GM12878 (cell line): ENCODE data around the gene ARSI. TPM values are rescaled to one million over a fixed set of nuclear protein-coding genes. Genes with fewer than 3 reads are reported as not detected.

Experiments
- ATAC-seq: fragments of 200-7000 bp; cut with Tn5 transposase; 3 replicates; pipeline ENCODE4 v1.9.1; 2020; ENCODE audit warnings: mild to moderate bottlenecking, moderate library complexity
- BruUV-seq: library from RNA; stranded (reverse); fragments of 400-500 nt; replicated peaks from 2 replicates; lab custom pipeline; 2021; lab: Mats Ljungman, UMichigan
- CTCF ChIA-PET: fragments of 300-600 bp; sonication (Branson Sonifier 250); formaldehyde crosslinking; extraction: SDS; loops from one replicate; lab custom pipeline; 2021; ENCODE audit warnings: inconsistent platforms; lab: Yijun Ruan, JAX
- POLR2A ChIA-PET: fragments of 350-600 bp; formaldehyde crosslinking; extraction: SDS; loops from one replicate; lab custom pipeline; 2021; ENCODE audit warnings: inconsistent platforms; lab: Charles Lee
- RAD21 ChIA-PET: fragments of 300-600 bp; sonication (Branson Sonifier 250); formaldehyde crosslinking; loops from one replicate; lab custom pipeline; 2023; ENCODE audit warnings: antibody characterized with exemption; ENCODE audit not compliant: unreplicated experiment; lab: Charles Lee
- SMC1A ChIA-PET: fragments of 300-600 bp; sonication (Branson Sonifier 250); formaldehyde crosslinking; loops from one replicate; lab custom pipeline; 2023; ENCODE audit not compliant: unreplicated experiment, uncharacterized antibody; lab: Charles Lee
- DNase-seq: peaks from one replicate; pipeline ENCODE4 v3.0.0-alpha.2; 2011; ENCODE audit warnings: low read depth, low spot score
- FAIRE-seq: peaks from 3 replicates; lab custom pipeline; 2011; peaks lifted over from hg19 to GRCh38; lab: Jason Lieb, UNC
- H2AFZ ChIP-seq: 2 replicates; pipeline ENCODE4 v1.6.0; 2011; ENCODE audit warnings: low read depth, low read length, control low read depth; ENCODE audit not compliant: control insufficient read depth
- H3K27ac ChIP-seq: 2 replicates; pipeline ENCODE4 v1.5.1; 2011; ENCODE audit warnings: control low read depth; ENCODE audit not compliant: control insufficient read depth, insufficient read depth
- H3K27me3 ChIP-seq, 2 experiments: replicated peaks in 1 of 2; 2 replicates each; pipeline versions ENCODE4 v1.6.0 to v1.6.1; 2011; ENCODE audit warnings: low read length in 1 of 2; ENCODE audit not compliant: control insufficient read depth in 2 of 2, insufficient read depth in 2 of 2
- H3K36me3 ChIP-seq, 2 experiments: 2 replicates each; pipeline ENCODE4 v1.5.1; 2011; ENCODE audit warnings: low read length in 1 of 2; ENCODE audit not compliant: control insufficient read depth in 2 of 2, insufficient read depth in 2 of 2
- H3K4me1 ChIP-seq: 2 replicates; pipeline ENCODE4 v1.6.1; 2011; ENCODE audit warnings: mild to moderate bottlenecking, low read length, moderate library complexity, mixed read lengths; ENCODE audit not compliant: control insufficient read depth, insufficient read depth
- H3K4me2 ChIP-seq: 2 replicates; pipeline ENCODE4 v1.6.0; 2011; ENCODE audit warnings: control low read depth; ENCODE audit not compliant: control insufficient read depth, insufficient read depth
- H3K4me3 ChIP-seq: fragments of 200-600 bp; sonication (generic); 2 replicates; pipeline ENCODE4 v1.5.1; 2016
- H3K79me2 ChIP-seq: 2 replicates; pipeline ENCODE4 v1.6.0; 2011; ENCODE audit warnings: low read length; ENCODE audit not compliant: control insufficient read depth, insufficient read depth
- H3K9ac ChIP-seq: 2 replicates; pipeline ENCODE4 v1.8.0; 2011; ENCODE audit warnings: low read length, control low read depth, mixed read lengths; ENCODE audit not compliant: control insufficient read depth, insufficient read depth
- H3K9me3 ChIP-seq: replicated peaks from 3 replicates; pipeline ENCODE4 v1.5.1; 2011; ENCODE audit warnings: mild to moderate bottlenecking, low read length; ENCODE audit not compliant: control insufficient read depth, insufficient read depth
- H4K20me1 ChIP-seq: 2 replicates; pipeline ENCODE4 v1.6.0; 2011; ENCODE audit not compliant: control insufficient read depth, insufficient read depth
- ASH2L ChIP-seq: fragments of 300-600, 200-600 bp; sonication (generic); IDR thresholded peaks from 2 replicates; pipeline ENCODE4 v1.6.1; 2017; ENCODE audit warnings: low read depth, mild to moderate bottlenecking, borderline replicate concordance
- ATF2 ChIP-seq: IDR thresholded peaks from 2 replicates; pipeline ENCODE4 v1.6.1; 2012; ENCODE audit warnings: low read length, inconsistent platforms
- CEBPB ChIP-seq, 2 experiments: fragments of 150-350 bp in 1 of 2; IDR thresholded peaks; 2 replicates each; pipeline ENCODE4 v1.6.1; 2012 to 2014; ENCODE audit warnings: low read depth in 2 of 2, low read length in 2 of 2, borderline replicate concordance in 1 of 2, inconsistent platforms in 1 of 2
- CEBPZ ChIP-seq: fragments of 150-350 bp; IDR thresholded peaks from 2 replicates; pipeline ENCODE4 v1.6.1; 2016; ENCODE audit warnings: low read depth, low read length
- IRF3 ChIP-seq: fragments of 450-650 bp; IDR thresholded peaks from 2 replicates; pipeline ENCODE4 v1.6.1; 2014; ENCODE audit warnings: mild to moderate bottlenecking
- JUND ChIP-seq: IDR thresholded peaks from 2 replicates; pipeline ENCODE4 v1.6.1; 2012; ENCODE audit warnings: low read depth, mild to moderate bottlenecking, low read length, improper control_type of control experiment, moderate library complexity
- RBBP5 ChIP-seq: fragments of 200-600 bp; sonication (generic); conservative IDR thresholded peaks from 2 replicates; pipeline ENCODE4 v1.6.1; 2016
- REST ChIP-seq: IDR thresholded peaks from 2 replicates; pipeline ENCODE4 v1.6.1; 2012; ENCODE audit warnings: mild to moderate bottlenecking, low read depth, low read length
- RFX5 ChIP-seq: IDR thresholded peaks from 2 replicates; pipeline ENCODE4 v1.6.1; 2011; ENCODE audit warnings: low read depth, low read length, improper control_type of control experiment
- TCF7 ChIP-seq: IDR thresholded peaks from 2 replicates; pipeline ENCODE4 v1.6.1; 2014; ENCODE audit warnings: antibody characterized with exemption, borderline replicate concordance
- ZNF622 ChIP-seq: fragments of 450-650 bp; IDR thresholded peaks from 2 replicates; pipeline ENCODE4 v1.6.1; 2017; ENCODE audit warnings: mild to moderate bottlenecking, inconsistent platforms
- WGBS: methylation state at CpG from one replicate; pipeline ENCODE4 v1.1.6; 2016; ENCODE audit warnings: low lambda C conversion rate; ENCODE audit not compliant: insufficient replicate concordance, insufficient coverage; ENCODE audit errors: missing lambda C conversion rate; 5-methylcytosine and 5-hydroxymethylcytosine counted together
- in situ Hi-C: fragments of 300-500 bp; cut with MboI; formaldehyde crosslinking; loops from 9 replicates; pipeline ENCODE4 v1.14.3; 2018; ENCODE audit warnings: mixed read lengths
- intact Hi-C: fragments of 100-400 bp; cut with micrococcal nuclease; formaldehyde crosslinking; loops from one replicate; pipeline ENCODE4 v1.14.2; 2022; ENCODE audit not compliant: unreplicated experiment
- polyA plus RNA-seq, 11 experiments: library from polyadenylated mRNA; depleted of rRNA in 4 of 11; unstranded in 6 of 11; stranded (reverse) in 5 of 11; fragments of >200 nt; fragmentation: Nextera tagmentation in 4 of 11; fragmentation: Illumina TruSeq in 1 of 11; extraction: Ambion mirVana in 4 of 11; extraction: Trizol in 1 of 11; gene quantifications; 1 replicate in 1 of 11; 2 replicates in 10 of 11; pipeline versions ENCODE4 v1.2.1 to v1.2.3, GENCODE V29; 2011 to 2016; ENCODE audit warnings: inconsistent platforms in 2 of 11, missing spikeins in 2 of 11, low read depth in 1 of 11
- total RNA-seq, 4 experiments: library from RNA; depleted of rRNA in 3 of 4; stranded (reverse); fragments of >200 nt in 3 of 4; fragmentation: Illumina TruSeq in 1 of 4; extraction: Trizol in 1 of 4; gene quantifications; 2 replicates each; pipeline versions ENCODE4 v1.2.1 to v1.2.3, GENCODE V29; 2013 to 2021

ARSI gene
- total and polyA plus RNA-seq, 10 of the 15 experiments (the other 5 are each of a cell fraction or from before 2014, with no cell fraction given), result not detected

DNA sequence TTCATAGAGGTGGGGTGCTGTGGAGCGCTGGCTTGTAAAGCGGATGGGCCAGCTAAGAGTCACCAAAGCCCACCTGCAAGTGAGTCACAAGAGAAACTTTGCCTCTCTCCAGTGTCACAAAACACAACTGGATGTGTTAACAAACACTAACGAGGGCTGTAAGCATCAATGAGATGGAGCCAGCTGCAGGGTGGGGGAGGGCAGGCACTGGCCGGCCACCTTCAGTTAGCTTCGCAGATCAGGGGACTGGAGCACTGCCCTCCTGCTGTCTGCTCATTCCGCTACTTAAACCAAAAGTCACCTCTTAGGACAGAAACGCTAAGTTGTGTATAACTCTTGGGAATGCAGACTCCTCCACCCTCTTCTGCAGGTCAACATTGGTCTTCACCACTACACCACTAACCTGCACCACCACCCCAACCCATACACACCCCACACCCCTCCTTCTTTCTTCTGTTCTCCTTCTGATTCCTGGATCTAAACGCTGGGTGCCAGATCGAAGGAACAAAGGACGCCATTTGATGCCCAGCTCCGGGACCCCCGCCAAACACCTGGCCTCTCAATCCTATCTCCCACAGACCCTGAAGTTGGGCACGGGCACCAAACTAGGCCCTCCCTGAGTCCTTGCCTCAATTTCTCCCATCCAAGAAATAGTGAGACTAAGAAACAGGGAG is 2.1 kb downstream of the ARSI start:
- H3K9ac ChIP-seq, result no peak overlapping the region
- no peaks in the 10 kb centered on the region for H3K36me3 ChIP-seq
- TF ChIP-seq IRF3 (no peak), CEBPZ (no peak), RFX5 (no peak), ATF2 (no peak), ASH2L (no peak), ZNF622 (no peak), CEBPB (IDR thresholded peaks at IDR 0.05; ENCODE audit: borderline replicate concordance in 1 of 2, low read depth in 2 of 2, low read length in 2 of 2) (no peak), RBBP5 (no peak), JUND (no peak), REST (no peak), TCF7 (no peak)
- TF ChIP-seq, all 136 proteins: peak for 0
- no TSS peak for BruUV-seq
- no peaks in the 10 kb centered on the region; the same call in 1 of the 2 replicates for H4K20me1 ChIP-seq
- H3K79me2 ChIP-seq, result no peaks in the 10 kb centered on the region
- ATAC-seq (no peak), FAIRE-seq (no peak), DNase-seq (no peak)
- no peak overlapping the region for H2AFZ ChIP-seq
- H3K27ac ChIP-seq, result no peak overlapping the region
- in situ Hi-C loops, result no loop called here
- ChIA-PET CTCF (interaction anchor here (0.6 kb wide), 1 partner anchor 39 kb away, joined by 3 read pairs; no protein-coding TSS in a partner anchor), SMC1A (interaction anchor here (0.6 to 1.4 kb wide), 4 partner anchors 9 to 15 kb away, joined by 3 to 4 read pairs (median 3); no protein-coding TSS in a partner anchor), RAD21 (no interaction called here), POLR2A (interaction anchor here (0.5 kb wide), 1 partner anchor 370 kb away, joined by 3 read pairs; no protein-coding TSS in a partner anchor)
- no peak overlapping the region for H3K4me3 ChIP-seq
- intact Hi-C loops, result no loop called here
- no peak overlapping the region for H3K4me2 ChIP-seq
- 57% methylated on average over 13 of the region's 13 CpGs for WGBS
- H3K9me3 ChIP-seq, result no peaks in the 10 kb centered on the region
- H3K4me1 ChIP-seq, result no peaks in the 10 kb centered on the region
- peaks cover 0 to 5% of the 10 kb centered on the region in 2 experiments; a peak in 3 of 4 replicates for H3K27me3 ChIP-seq
